DMS114 treated with DMSO at 0.1 percent for 48 hours (cell line): ENCODE measurements around the gene KLK2.

ENCODE experiments used
- DNase-seq: peaks from one replicate; lab custom pipeline; 2025; ENCODE audit not compliant: unreplicated experiment; lab: John Stamatoyannopoulos, UW

The KLK2 gene

DNA sequence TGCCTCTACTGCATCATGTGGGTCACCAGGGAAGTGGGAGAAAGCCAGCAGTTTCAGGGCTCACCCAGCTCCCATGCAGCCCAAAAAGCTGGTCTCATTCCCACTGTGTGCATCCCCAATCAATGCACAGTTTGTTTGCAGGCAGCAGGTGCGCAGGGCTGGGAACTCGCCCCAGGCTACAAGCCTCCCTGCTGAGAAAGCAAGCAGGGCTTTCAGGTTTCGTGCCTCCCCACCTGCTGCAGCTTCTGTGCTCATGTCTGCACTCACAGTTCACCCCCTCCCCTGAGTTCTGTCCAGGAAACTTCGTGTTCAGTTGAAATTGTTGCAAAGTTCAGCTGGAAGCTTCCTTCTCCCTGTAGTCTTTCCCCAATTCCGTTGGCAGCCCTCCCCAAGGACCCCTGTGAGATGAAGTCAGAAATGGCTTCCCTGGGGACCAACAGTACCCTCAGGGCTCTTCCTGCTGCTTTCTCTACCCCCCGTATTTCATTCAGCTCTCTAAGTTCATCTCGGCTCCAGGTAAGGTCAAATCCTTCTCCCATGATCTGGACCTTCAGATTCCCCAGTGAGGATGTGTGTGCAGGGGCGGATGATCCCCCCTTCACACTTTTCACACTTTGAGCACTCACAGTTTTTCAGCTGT, 28.8 kb upstream of the KLK2 start:
- no peak for DNase-seq

DNA sequence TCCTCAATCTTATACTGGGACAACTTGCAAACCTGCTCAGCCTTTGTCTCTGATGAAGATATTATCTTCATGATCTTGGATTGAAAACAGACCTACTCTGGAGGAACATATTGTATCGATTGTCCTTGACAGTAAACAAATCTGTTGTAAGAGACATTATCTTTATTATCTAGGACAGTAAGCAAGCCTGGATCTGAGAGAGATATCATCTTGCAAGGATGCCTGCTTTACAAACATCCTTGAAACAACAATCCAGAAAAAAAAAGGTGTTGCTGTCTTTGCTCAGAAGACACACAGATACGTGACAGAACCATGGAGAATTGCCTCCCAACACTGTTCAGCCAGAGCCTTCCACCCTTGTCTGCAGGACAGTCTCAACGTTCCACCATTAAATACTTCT, 22.5 kb upstream of the KLK2 start:
- DNase-seq: no peak

DNA sequence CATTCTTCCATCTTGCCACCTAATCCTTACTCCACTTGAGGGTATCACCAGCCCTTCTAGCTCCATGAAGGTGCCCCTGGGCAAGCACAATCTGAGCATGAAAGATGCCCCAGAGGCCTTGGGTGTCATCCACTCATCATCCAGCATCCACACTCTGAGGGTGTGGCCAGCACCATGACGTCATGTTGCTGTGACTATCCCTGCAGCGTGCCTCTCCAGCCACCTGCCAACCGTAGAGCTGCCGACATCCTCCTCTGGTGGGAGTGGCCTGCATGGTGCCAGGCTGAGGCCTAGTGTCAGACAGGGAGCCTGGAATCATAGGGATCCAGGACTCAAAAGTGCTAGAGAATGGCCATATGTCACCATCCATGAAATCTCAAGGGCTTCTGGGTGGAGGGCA, 21.6 kb upstream of the KLK2 start:
- DNase-seq: no peak

DNA sequence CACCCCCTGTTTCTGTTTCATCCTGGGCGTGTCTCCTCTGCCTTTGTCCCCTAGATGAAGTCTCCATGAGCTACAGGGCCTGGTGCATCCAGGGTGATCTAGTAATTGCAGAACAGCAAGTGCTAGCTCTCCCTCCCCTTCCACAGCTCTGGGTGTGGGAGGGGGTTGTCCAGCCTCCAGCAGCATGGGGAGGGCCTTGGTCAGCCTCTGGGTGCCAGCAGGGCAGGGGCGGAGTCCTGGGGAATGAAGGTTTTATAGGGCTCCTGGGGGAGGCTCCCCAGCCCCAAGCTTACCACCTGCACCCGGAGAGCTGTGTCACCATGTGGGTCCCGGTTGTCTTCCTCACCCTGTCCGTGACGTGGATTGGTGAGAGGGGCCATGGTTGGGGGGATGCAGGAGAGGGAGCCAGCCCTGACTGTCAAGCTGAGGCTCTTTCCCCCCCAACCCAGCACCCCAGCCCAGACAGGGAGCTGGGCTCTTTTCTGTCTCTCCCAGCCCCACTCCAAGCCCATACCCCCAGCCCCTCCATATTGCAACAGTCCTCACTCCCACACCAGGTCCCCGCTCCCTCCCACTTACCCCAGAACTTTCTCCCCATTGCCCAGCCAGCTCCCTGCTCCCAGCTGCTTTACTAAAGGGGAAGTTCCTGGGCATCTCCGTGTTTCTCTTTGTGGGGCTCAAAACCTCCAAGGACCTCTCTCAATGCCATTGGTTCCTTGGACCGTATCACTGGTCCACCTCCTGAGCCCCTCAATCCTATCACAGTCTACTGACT, 18.4 kb upstream of the KLK2 start, which contains the start of gene KLK3:
Gene KLK3 (plus strand): TSS at position 280 of the 775 bp plus-strand sequence. CDS start 41 bp downstream, at position 321.
- no peak for DNase-seq

DNA sequence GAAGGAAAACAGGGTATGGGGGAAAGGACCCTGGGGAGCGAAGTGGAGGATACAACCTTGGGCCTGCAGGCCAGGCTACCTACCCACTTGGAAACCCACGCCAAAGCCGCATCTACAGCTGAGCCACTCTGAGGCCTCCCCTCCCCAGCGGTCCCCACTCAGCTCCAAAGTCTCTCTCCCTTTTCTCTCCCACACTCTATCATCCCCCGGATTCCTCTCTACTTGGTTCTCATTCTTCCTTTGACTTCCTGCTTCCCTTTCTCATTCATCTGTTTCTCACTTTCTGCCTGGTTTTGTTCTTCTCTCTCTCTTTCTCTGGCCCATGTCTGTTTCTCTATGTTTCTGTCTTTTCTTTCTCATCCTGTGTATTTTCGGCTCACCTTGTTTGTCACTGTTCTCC, 15.9 kb upstream of the KLK2 start:
- DNase-seq: no peak

DNA sequence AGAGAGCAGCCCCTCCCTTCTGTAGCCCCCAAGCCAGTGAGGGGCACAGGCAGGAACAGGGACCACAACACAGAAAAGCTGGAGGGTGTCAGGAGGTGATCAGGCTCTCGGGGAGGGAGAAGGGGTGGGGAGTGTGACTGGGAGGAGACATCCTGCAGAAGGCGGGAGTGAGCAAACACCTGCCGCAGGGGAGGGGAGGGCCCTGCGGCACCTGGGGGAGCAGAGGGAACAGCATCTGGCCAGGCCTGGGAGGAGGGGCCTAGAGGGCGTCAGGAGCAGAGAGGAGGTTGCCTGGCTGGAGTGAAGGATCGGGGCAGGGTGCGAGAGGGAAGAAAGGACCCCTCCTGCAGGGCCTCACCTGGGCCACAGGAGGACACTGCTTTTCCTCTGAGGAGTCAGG, 14.4 kb upstream of the KLK2 start:
- DNase-seq: no peak

DNA sequence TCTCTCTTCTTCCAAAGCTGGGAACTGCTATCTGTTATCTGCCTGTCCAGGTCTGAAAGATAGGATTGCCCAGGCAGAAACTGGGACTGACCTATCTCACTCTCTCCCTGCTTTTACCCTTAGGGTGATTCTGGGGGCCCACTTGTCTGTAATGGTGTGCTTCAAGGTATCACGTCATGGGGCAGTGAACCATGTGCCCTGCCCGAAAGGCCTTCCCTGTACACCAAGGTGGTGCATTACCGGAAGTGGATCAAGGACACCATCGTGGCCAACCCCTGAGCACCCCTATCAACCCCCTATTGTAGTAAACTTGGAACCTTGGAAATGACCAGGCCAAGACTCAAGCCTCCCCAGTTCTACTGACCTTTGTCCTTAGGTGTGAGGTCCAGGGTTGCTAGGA, 13.4 kb upstream of the KLK2 start:
- no peak for DNase-seq

DNA sequence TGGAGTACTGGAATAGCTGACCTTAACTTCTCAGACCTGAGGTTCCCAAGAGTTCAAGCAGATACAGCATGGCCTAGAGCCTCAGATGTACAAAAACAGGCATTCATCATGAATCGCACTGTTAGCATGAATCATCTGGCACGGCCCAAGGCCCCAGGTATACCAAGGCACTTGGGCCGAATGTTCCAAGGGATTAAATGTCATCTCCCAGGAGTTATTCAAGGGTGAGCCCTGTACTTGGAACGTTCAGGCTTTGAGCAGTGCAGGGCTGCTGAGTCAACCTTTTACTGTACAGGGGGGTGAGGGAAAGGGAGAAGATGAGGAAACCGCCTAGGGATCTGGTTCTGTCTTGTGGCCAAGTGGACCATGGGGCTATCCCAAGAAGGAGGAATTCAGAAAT, 12.2 kb upstream of the KLK2 start:
- DNase-seq: no peak

DNA sequence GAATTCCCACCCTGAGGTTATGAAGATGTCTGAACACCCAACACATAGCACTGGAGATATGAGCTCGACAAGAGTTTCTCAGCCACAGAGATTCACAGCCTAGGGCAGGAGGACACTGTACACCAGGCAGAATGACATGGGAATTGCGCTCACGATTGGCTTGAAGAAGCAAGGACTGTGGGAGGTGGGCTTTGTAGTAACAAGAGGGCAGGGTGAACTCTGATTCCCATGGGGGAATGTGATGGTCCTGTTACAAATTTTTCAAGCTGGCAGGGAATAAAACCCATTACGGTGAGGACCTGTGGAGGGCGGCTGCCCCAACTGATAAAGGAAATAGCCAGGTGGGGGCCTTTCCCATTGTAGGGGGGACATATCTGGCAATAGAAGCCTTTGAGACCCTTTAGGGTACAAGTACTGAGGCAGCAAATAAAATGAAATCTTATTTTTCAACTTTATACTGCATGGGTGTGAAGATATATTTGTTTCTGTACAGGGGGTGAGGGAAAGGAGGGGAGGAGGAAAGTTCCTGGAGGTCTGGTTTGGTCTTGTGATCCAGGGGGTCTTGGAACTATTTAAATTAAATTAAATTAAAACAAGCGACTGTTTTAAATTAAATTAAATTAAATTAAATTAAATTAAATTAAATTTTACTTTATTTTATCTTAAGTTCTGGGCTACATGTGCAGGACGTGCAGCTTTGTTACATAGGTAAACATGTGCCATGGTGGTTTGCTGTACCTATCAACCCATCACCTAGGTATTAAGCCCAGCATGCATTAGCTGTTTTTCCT, 11.5 kb upstream of the KLK2 start:
- no peak for DNase-seq

DNA sequence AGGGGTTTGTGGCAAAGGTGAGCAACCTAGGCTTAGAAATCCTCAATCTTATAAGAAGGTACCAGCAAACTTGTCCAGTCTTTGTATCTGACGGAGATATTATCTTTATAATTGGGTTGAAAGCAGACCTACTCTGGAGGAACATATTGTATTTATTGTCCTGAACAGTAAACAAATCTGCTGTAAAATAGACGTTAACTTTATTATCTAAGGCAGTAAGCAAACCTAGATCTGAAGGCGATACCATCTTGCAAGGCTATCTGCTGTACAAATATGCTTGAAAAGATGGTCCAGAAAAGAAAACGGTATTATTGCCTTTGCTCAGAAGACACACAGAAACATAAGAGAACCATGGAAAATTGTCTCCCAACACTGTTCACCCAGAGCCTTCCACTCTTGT, 3.8 kb upstream of the KLK2 start:
- DNase-seq: no peak

DNA sequence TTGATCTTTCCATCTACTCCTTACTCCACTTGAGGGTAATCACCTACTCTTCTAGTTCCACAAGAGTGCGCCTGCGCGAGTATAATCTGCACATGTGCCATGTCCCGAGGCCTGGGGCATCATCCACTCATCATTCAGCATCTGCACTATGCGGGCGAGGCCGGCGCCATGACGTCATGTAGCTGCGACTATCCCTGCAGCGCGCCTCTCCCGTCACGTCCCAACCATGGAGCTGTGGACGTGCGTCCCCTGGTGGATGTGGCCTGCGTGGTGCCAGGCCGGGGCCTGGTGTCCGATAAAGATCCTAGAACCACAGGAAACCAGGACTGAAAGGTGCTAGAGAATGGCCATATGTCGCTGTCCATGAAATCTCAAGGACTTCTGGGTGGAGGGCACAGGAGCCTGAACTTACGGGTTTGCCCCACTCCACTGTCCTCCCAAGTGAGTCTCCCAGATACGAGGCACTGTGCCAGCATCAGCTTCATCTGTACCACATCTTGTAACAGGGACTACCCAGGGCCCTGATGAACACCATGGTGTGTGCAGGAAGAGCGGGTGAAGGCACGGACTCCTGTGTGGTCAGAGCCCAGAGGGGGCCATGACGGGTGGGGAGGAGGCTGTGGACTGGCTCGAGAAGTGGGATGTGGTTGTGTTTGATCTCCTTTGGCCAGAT, 2.7 kb upstream of the KLK2 start:
- no peak for DNase-seq

DNA sequence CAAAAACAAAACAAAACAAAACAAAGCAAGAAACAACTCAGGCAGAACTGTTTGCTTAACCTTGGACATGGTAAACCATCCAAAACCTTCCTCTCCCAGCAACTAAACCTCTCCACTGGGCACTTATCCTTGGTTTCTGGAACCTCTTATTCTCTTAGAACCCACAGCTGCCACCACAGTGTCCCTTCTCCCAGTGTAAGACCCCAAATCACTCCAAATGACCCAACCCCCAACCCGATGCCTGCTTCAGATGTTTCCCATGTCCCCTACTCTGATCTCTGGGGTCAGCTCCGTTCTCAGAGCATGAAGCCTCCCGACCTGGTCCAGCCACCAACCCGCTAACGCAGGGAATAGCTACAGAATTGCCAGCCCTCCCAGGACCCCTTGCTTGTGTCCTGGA, 972 bp downstream of the KLK2 start:
- no peak for DNase-seq

DNA sequence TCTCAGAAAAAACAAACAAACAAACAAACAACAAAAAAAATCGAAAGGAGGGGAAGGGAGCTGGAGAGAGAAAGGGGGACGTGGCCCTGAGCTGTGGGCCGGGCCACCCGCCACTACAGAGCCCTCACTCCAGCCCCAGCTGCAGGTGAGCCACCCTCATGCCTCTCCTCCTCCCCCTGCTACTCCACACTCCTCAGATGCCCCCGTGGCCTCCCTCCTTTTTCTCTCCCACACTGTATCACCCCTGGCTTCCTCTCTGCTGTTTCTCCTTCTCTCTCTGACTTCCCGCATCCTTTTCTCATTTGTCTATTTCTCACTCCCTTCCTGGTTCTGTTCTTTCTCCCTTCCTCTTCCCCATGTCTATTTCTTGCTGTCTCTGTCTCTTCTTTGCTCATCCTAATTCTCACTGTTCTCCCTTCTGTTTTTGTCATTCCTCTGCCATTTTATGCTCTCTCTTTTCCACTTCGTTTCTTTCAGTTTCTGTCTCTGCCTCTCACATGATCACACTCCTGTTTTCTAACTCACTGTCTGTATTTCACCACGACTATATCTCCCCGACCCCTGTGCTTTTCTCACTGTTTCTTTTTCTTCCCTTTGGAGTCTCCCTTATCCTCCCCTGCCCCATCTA, 2.7 kb downstream of the KLK2 start:
- no peak for DNase-seq

DNA sequence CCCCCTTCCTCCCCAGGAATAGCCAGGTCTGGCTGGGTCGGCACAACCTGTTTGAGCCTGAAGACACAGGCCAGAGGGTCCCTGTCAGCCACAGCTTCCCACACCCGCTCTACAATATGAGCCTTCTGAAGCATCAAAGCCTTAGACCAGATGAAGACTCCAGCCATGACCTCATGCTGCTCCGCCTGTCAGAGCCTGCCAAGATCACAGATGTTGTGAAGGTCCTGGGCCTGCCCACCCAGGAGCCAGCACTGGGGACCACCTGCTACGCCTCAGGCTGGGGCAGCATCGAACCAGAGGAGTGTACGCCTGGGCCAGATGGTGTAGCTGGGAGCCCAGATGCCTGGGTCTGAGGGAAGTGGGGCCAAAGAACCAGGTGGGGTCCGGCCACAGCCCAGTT, 3.2 kb downstream of the KLK2 start:
- DNase-seq: no peak

DNA sequence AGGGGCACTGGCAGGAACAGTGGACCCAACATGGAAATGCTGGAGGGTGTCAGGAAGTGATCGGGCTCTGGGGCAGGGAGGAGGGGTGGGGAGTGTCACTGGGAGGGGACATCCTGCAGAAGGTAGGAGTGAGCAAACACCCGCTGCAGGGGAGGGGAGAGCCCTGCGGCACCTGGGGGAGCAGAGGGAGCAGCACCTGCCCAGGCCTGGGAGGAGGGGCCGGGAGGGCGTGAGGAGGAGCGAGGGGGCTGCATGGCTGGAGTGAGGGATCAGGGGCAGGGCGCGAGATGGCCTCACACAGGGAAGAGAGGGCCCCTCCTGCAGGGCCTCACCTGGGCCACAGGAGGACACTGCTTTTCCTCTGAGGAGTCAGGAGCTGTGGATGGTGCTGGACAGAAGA, 4.1 kb downstream of the KLK2 start:
- no peak for DNase-seq

DNA sequence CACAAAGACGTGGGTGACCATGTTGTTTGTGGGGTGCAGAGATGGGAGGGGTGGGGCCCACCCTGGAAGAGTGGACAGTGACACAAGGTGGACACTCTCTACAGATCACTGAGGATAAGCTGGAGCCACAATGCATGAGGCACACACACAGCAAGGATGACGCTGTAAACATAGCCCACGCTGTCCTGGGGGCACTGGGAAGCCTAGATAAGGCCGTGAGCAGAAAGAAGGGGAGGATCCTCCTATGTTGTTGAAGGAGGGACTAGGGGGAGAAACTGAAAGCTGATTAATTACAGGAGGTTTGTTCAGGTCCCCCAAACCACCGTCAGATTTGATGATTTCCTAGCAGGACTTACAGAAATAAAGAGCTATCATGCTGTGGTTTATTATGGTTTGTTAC, 5.6 kb downstream of the KLK2 start:
- no peak for DNase-seq

DNA sequence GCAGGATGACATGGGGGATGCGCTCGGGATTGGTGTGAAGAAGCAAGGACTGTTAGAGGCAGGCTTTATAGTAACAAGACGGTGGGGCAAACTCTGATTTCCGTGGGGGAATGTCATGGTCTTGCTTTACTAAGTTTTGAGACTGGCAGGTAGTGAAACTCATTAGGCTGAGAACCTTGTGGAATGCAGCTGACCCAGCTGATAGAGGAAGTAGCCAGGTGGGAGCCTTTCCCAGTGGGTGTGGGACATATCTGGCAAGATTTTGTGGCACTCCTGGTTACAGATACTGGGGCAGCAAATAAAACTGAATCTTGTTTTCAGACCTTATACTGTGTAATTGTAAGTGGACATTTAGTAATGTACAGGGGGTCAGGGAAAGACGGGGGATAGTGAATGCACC, 7.0 kb downstream of the KLK2 start:
- no peak for DNase-seq

DNA sequence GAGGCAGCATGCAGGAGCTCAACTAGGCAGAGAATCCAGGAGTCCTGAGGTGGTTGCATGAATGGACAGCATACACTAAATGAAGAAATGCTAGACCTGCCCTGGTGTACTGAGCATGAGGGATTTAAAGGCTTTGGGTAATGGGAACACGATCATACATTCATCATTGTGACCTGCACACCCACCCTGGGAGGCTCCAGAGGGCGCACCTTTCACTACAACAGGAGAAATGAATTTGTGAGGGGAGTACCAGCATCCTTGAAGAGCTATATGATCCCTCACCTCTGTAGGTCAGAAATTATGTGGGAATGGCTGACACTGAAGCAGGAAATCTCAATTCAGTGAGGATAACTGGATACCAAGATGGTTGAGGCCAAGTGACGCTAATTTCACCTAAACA, 8.9 kb downstream of the KLK2 start:
- no peak for DNase-seq

DNA sequence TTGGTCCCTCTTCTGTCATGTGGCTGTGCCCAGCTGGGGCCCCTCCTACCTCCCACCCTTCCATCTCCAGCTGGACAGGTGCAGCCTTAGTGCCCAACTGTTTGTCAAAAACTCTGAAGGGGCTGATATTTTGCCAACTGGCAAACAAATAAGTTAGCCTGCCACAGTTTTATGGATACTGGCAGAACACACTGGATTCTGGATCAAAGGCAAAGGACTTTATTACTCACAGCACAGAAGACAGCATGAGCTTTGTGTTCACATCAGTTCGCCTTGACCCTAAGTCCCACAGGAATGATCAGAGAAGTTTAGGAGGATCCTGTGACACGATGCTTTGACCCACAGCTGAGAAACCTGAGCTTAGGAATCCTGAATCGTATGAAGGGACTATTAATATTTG, 16.4 kb downstream of the KLK2 start:
- DNase-seq: no peak

DNA sequence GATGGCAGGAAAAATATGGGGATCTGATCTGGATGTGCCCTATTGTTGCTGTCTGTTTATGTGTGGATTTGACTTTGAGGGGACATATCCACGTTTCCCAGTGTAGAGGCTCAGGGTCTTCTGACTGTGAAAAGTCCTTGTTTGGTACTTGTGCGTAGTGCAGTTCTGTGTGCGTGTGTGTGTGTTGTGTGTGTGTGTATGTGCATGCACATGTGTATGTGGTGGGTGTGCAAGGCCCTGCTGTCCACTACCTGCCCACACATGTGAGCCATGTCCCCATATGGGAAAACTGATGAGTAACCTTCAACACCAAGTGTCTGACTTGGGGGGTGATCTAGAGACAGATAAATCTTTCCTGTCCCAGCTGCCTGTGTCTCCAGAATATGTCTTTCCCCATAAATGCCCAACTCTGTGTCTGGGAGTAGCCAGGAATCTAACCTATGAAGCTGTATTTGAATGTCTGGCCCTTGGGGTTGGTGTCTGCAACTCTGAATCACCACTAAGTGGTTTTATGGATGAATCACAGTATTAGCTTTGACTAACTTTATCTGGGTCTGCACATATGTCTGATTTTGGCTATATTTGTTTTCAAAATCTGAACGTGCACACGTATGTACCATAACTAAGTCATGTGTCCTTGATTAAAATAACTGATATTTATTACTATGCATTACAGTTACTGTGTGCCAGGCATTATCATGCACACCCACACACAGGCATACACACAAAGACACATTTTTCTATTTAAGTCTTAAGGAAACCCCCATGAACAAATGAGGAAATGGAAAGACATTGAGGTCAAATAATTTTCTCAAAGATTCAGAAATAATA, 17.4 kb downstream of the KLK2 start:
- no peak for DNase-seq
